ENCODE results near the gene COMMD9. TPM values are rescaled to one million over a fixed set of nuclear protein-coding genes. Genes with fewer than 3 reads are reported as not detected.

Gene COMMD9
- total and polyA plus RNA-seq, 2 donors from 2014 or later: 64.7 to 182 TPM

DNA sequence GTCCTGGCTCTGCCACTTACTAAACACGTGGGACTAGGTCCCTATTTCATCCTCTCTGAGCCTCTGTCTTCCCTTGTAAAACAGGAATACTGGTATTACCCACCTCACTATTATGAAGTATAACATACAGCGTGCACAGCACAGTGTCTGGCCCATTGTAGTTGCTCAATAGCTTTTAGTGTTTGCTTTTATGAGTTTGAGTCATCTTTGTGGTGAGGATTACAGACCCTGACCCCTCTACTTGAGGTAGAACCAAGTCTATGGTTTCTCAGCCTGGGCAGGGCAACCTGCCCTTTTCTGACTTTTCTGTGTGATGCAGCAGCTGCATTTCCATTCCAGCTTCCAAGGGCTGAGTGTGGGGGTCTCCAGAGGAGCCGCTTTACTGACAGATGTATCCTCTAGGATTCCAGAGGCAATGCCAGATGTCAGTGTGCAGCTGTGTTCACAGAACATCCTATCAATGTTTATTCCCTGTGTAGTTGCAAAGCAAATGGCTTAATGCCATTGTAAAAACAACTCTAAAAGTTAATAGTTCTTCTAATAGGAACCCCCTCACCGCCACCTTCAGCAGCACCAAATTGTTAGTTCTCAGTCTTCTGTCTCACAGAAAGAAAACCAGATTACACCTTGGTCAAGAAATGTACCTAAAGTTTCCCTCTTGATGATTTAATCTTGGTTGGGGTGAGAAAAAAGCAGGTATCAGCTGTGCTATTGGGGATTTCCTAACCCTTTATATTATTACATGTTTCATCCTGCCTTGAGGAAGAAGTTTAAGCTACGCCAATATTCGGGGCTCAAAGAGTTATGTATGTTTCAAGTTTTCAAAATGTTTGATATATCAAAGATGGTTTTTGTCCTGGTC lies 23.6 kb upstream of the COMMD9 start:
- TF ChIP-seq, protein P1, sequence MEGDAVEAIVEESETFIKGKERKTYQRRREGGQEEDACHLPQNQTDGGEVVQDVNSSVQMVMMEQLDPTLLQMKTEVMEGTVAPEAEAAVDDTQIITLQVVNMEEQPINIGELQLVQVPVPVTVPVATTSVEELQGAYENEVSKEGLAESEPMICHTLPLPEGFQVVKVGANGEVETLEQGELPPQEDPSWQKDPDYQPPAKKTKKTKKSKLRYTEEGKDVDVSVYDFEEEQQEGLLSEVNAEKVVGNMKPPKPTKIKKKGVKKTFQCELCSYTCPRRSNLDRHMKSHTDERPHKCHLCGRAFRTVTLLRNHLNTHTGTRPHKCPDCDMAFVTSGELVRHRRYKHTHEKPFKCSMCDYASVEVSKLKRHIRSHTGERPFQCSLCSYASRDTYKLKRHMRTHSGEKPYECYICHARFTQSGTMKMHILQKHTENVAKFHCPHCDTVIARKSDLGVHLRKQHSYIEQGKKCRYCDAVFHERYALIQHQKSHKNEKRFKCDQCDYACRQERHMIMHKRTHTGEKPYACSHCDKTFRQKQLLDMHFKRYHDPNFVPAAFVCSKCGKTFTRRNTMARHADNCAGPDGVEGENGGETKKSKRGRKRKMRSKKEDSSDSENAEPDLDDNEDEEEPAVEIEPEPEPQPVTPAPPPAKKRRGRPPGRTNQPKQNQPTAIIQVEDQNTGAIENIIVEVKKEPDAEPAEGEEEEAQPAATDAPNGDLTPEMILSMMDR (IDR thresholded peaks at IDR 0.05; ENCODE audit: borderline replicate concordance, extremely low read depth, insufficient read depth): no peak
- intact Hi-C loops (cut with DNase I): no loop called here
- DNase-seq: no peak
- Histone ChIP-seq H3K9me3 (ENCODE audit: control insufficient read depth in 2 of 3, insufficient read depth in 1 of 3, low read length in 3 of 3) (no peaks in the 10 kb centered on the region), H3K36me3 (ENCODE audit: control insufficient read depth in 2 of 3, insufficient read depth in 3 of 3, low read length in 3 of 3) (no peaks in the 10 kb centered on the region), H3K27me3 (ENCODE audit: control insufficient read depth, insufficient read depth, low read length) (no peaks in the 10 kb centered on the region), H3K9ac (ENCODE audit: low read length in 3 of 3) (no peak overlapping the region), H3K4me1 (ENCODE audit: control insufficient read depth in 2 of 3, insufficient read depth in 2 of 3, low read depth in 1 of 3, low read length in 3 of 3) (peaks cover 0 to 10% (median 0%) of the 10 kb centered on the region in 3 donors), H3K27ac (ENCODE audit: low read depth in 2 of 2, low read length in 2 of 2) (no peak overlapping the region), H3K4me3 (ENCODE audit: low read length in 3 of 3) (no peak overlapping the region)
- FAIRE-seq: no peak

DNA sequence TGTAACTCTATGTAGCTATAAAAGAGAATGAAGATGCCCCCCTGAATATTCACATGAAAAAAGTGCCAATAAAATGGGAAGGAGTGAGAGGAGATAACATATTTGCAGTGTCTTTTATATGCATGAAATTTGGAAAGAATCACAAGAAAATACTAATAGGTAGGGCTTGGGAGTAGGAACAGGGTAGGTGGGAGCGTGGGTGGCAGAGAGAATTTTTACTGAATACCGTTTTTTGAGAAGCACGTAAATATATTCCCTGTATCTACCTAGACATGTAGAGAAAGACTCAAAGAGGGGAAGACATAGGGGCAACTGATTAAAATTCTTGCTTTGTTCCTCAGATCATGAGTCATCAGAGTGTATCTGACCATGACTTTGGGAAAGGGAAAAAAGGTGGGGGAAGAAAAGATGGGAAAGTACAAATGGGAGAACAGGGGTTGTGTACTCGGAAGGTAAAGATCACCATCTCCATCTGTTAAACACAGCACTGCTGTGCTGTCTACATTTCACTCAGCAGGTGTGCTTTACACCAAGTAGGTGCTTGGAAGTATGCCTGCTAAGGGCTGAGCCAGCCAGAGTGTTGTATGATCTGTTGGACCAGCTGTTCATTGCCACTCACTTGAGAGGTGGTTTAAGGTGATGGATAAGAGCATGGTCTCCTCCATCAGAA lies 22.8 kb upstream of the COMMD9 start:
- Histone ChIP-seq H3K4me3 (ENCODE audit: low read length in 3 of 3) (no peak overlapping the region), H3K9ac (ENCODE audit: low read length in 3 of 3) (no peak overlapping the region), H3K27ac (ENCODE audit: low read depth in 2 of 2, low read length in 2 of 2) (no peak overlapping the region), H3K4me1 (ENCODE audit: control insufficient read depth in 2 of 3, insufficient read depth in 2 of 3, low read depth in 1 of 3, low read length in 3 of 3) (peaks cover 0 to 10% (median 0%) of the 10 kb centered on the region in 3 donors), H3K36me3 (ENCODE audit: control insufficient read depth in 2 of 3, insufficient read depth in 3 of 3, low read length in 3 of 3) (no peaks in the 10 kb centered on the region), H3K9me3 (ENCODE audit: control insufficient read depth in 2 of 3, insufficient read depth in 1 of 3, low read length in 3 of 3) (no peaks in the 10 kb centered on the region), H3K27me3 (ENCODE audit: control insufficient read depth, insufficient read depth, low read length) (no peaks in the 10 kb centered on the region)
- intact Hi-C loops (cut with DNase I): no loop called here
- no peak for FAIRE-seq
- TF ChIP-seq, protein P1 (IDR thresholded peaks at IDR 0.05; ENCODE audit: borderline replicate concordance, extremely low read depth, insufficient read depth): no peak
- no peak for DNase-seq

DNA sequence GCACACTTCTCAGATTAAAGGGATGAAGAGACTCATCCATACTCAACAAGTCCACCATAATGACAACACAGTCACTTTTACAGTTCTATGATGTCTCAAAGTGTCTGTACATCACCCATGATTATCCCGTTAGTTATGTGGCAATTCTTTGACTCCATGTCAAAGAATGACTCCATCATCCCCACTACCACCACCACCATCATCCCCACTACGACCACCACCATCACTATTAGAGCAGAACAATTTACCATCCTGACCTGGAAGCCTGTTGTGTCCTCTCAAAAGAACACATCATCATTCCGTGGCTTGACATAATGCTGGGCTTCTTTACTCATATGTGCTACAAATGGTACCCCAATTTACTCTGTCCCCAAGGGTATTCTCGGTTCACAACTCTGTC lies 20.6 kb upstream of the COMMD9 start:
- DNase-seq: no peak
- FAIRE-seq: no peak
- Histone ChIP-seq H3K9ac (ENCODE audit: low read length in 3 of 3) (no peak overlapping the region), H3K4me1 (ENCODE audit: control insufficient read depth in 2 of 3, insufficient read depth in 2 of 3, low read depth in 1 of 3, low read length in 3 of 3) (peaks cover 0 to 9% (median 0%) of the 10 kb centered on the region in 3 donors), H3K4me3 (ENCODE audit: low read length in 3 of 3) (no peak overlapping the region), H3K27ac (ENCODE audit: low read depth in 2 of 2, low read length in 2 of 2) (no peak overlapping the region), H3K36me3 (ENCODE audit: control insufficient read depth in 2 of 3, insufficient read depth in 3 of 3, low read length in 3 of 3) (no peaks in the 10 kb centered on the region), H3K9me3 (ENCODE audit: control insufficient read depth in 2 of 3, insufficient read depth in 1 of 3, low read length in 3 of 3) (no peaks in the 10 kb centered on the region), H3K27me3 (ENCODE audit: control insufficient read depth, insufficient read depth, low read length) (no peaks in the 10 kb centered on the region)
- intact Hi-C loops (cut with DNase I): no loop called here
- TF ChIP-seq, protein P1 (IDR thresholded peaks at IDR 0.05; ENCODE audit: borderline replicate concordance, extremely low read depth, insufficient read depth): no peak
